ENCODE results near the gene ANKRD35. TPM values are rescaled to one million over a fixed set of nuclear protein-coding genes. Genes with fewer than 3 reads are reported as not detected.
"Not testable (repeated sequence)": the region's sequence is repeated elsewhere in the genome, so short reads cannot be mapped to it uniquely, and the experiment has no call there.

Gene ANKRD35
- total and polyA plus RNA-seq, 12 donors: 0.37 to 2.0 (median 0.76) TPM; not detected in 1

GRCh38 chr1:145826030-145826429, 59.6 kb downstream of the ANKRD35 start:
- WGBS, 4 donors: 88 to 94% (median 88%) methylated on average over 2 of the region's 2 CpGs
- TF ChIP-seq CTCF (IDR thresholded peaks at IDR 0.05) (no peak), POLR2A (IDR thresholded peaks at IDR 0.05) (no peak)
- H3K27ac ChIP-seq: no peak overlapping the region
- H3K27me3 ChIP-seq: no peaks in the 10 kb centered on the region
- H3K4me3 ChIP-seq: no peak overlapping the region
- intact Hi-C loops (cut with DNase I): loop anchor here in 1 of 2 donors (10.0 kb wide), 1 partner anchor 91 kb away; no protein-coding TSS in a partner anchor
- DNase-seq: no peak
- H3K4me1 ChIP-seq (replicated peaks in 1 of 2): peaks cover 5 to 13% of the 10 kb centered on the region in 2 donors
- peaks cover 0 to 52% of the 10 kb centered on the region in 2 donors for H3K36me3 ChIP-seq (replicated peaks in 1 of 2)
- no peaks in the 10 kb centered on the region for H3K9me3 ChIP-seq (replicated peaks in 1 of 3)

- TF ChIP-seq CTCF (IDR thresholded peaks at IDR 0.05) (no peak), POLR2A (IDR thresholded peaks at IDR 0.05) (no peak)
- intact Hi-C loops (cut with DNase I): loop anchor here in 1 of 2 donors (10.0 kb wide), 1 partner anchor 90 kb away; no protein-coding TSS in a partner anchor
- WGBS, 4 donors: 0 to 1% (median 1%) methylated on average over 7 of the region's 7 CpGs
Measured at GRCh38 chr1:145824499-145824842, 61.2 kb downstream of the ANKRD35 start.

GRCh38 chr1:145823565-145824498, 61.8 kb downstream of the ANKRD35 start, which contains the start of the genes POLR3C and RNF115:
Gene POLR3C (plus strand): TSS chr1:145824200. CDS start chr1:145825777, 1,577 bp downstream.
Gene RNF115 (minus strand): TSS chr1:145824095. CDS start chr1:145823873, 222 bp downstream.
- WGBS, 4 donors: 0 to 2% (median 1%) methylated on average over 30 to 89 of the region's 89 CpGs
- peak within 1 kb of the TSS; percentile 80 to 94 (median 86) for H3K27ac ChIP-seq
- peak; percentile 87 to 95 (median 91) for DNase-seq
- peaks cover 5 to 13% of the 10 kb centered on the region in 2 donors for H3K4me1 ChIP-seq (replicated peaks in 1 of 2)
- peaks cover 0 to 30% of the 10 kb centered on the region in 2 donors for H3K36me3 ChIP-seq (replicated peaks in 1 of 2)
- H3K9me3 ChIP-seq (replicated peaks in 1 of 3): no peaks in the 10 kb centered on the region
- H3K4me3 ChIP-seq: peak within 1 kb of the TSS; percentile 12 to 72 (median 48)
- TF ChIP-seq POLR2A (IDR thresholded peaks at IDR 0.05) (peak; percentile 81 to 93), CTCF (IDR thresholded peaks at IDR 0.05) (peak in 1 of 6 experiments; percentile 7)
- no peaks in the 10 kb centered on the region for H3K27me3 ChIP-seq
- intact Hi-C loops (cut with DNase I): loop anchor here in 1 of 2 donors (10.0 kb wide), 1 partner anchor 89 kb away; no protein-coding TSS in a partner anchor

More at GRCh38 chr1:145824499-145824842, 61.2 kb downstream of the ANKRD35 start:
- H3K9me3 ChIP-seq (replicated peaks in 1 of 3): no peaks in the 10 kb centered on the region
- H3K4me1 ChIP-seq (replicated peaks in 1 of 2): peaks cover 5 to 13% of the 10 kb centered on the region in 2 donors
- peak overlapping the region; percentile 12 to 72 (median 48) for H3K4me3 ChIP-seq
- peak overlapping the region; percentile 80 to 94 (median 86) for H3K27ac ChIP-seq
- no peaks in the 10 kb centered on the region for H3K27me3 ChIP-seq
- DNase-seq: no peak
- H3K36me3 ChIP-seq (replicated peaks in 1 of 2): peaks cover 0 to 36% of the 10 kb centered on the region in 2 donors

GRCh38 chr1:145822779-145823331, 62.8 kb downstream of the ANKRD35 start:
- peaks cover 5 to 13% of the 10 kb centered on the region in 2 donors for H3K4me1 ChIP-seq (replicated peaks in 1 of 2)
- whole genome bisulfite sequencing, 4 donors: 0 to 2% methylated on average over 1 to 4 of the region's 16 CpGs; no CpG with 5 or more reads in 2 of the 4 donors
- H3K36me3 ChIP-seq (replicated peaks in 1 of 2): peaks cover 0 to 20% of the 10 kb centered on the region in 2 donors
- not testable (repeated sequence) for H3K27ac ChIP-seq; H3K27me3 ChIP-seq; H3K9me3 ChIP-seq (replicated peaks in 1 of 3); DNase-seq; H3K4me3 ChIP-seq
- intact Hi-C loops (cut with DNase I): loop anchor here in 1 of 2 donors (10.0 kb wide), 1 partner anchor 88 kb away; no protein-coding TSS in a partner anchor

- intact Hi-C loops (cut with DNase I); H3K27me3 ChIP-seq; H3K9me3 ChIP-seq (replicated peaks in 1 of 3); H3K4me1 ChIP-seq (replicated peaks in 1 of 2); H3K4me3 ChIP-seq; H3K36me3 ChIP-seq (replicated peaks in 1 of 2); DNase-seq; H3K27ac ChIP-seq: not testable (repeated sequence)
- WGBS, 4 donors: 69 to 92% (median 77%) methylated on average over 2 to 4 of the region's 6 CpGs
Measured at GRCh38 chr1:145818095-145818494, 67.6 kb downstream of the ANKRD35 start.

Measured in adrenal gland (tissue), 12 donors.